ENCODE results near the gene SMIM10L2A. TPM values are rescaled to one million over a fixed set of nuclear protein-coding genes. Genes with fewer than 3 reads are reported as not detected.
"Not testable (repeated sequence)": the region's sequence is repeated elsewhere in the genome, so short reads cannot be mapped to it uniquely, and the experiment has no call there.

SMIM10L2A gene
- total RNA-seq, 2 experiments from 2014 or later: 0.31 to 0.38 TPM

GRCh38 chrX:135406428-135406827 lies 15.3 kb upstream of the SMIM10L2A start:
- H3K36me3 Mint-ChIP-seq: not testable (repeated sequence)

GRCh38 chrX:135408794-135409193 lies 12.9 kb upstream of the SMIM10L2A start:
- Mint-ChIP-seq H3K4me1 (peaks cover 11% of the 10 kb centered on the region), H3K27ac (no peak overlapping the region), H3K9me3 (peaks cover 4% of the 10 kb centered on the region)

More at GRCh38 chrX:135406428-135406827, 15.3 kb upstream of the SMIM10L2A start:
- H3K4me3 Mint-ChIP-seq, H3K9me3 Mint-ChIP-seq, H3K27me3 Mint-ChIP-seq, DNase-seq, H3K27ac Mint-ChIP-seq: not testable (repeated sequence)
- peaks cover 22% of the 10 kb centered on the region for H3K4me1 Mint-ChIP-seq

GRCh38 chrX:135410861-135411627 lies 10.7 kb upstream of the SMIM10L2A start:
- H3K4me1 Mint-ChIP-seq: peaks cover 8% of the 10 kb centered on the region
- peaks cover 4% of the 10 kb centered on the region for H3K9me3 Mint-ChIP-seq
- no peaks in the 10 kb centered on the region for H3K36me3 Mint-ChIP-seq
- no peaks in the 10 kb centered on the region for H3K27me3 Mint-ChIP-seq
- H3K27ac Mint-ChIP-seq: no peak overlapping the region
- no peak for DNase-seq
- no peak overlapping the region for H3K4me3 Mint-ChIP-seq

More at GRCh38 chrX:135408794-135409193, 12.9 kb upstream of the SMIM10L2A start:
- Mint-ChIP-seq H3K4me3 (no peak overlapping the region), H3K36me3 (no peaks in the 10 kb centered on the region), H3K27me3 (no peaks in the 10 kb centered on the region)
- DNase-seq: no peak

- Mint-ChIP-seq H3K4me3 (no peak overlapping the region), H3K27ac (no peak overlapping the region), H3K27me3 (no peaks in the 10 kb centered on the region), H3K36me3 (no peaks in the 10 kb centered on the region), H3K4me1 (peaks cover 8% of the 10 kb centered on the region), H3K9me3 (peaks cover 4% of the 10 kb centered on the region)
- DNase-seq: no peak
These were observed 9.9 kb upstream of the SMIM10L2A start for GRCh38 chrX:135411893-135412292.

GRCh38 chrX:135416546-135416945 lies 5.2 kb upstream of the SMIM10L2A start:
- no peak overlapping the region for H3K4me3 Mint-ChIP-seq
- H3K4me1 Mint-ChIP-seq: peaks cover 4% of the 10 kb centered on the region
- H3K9me3 Mint-ChIP-seq: peaks cover 4% of the 10 kb centered on the region
- H3K27ac Mint-ChIP-seq: no peak overlapping the region
- no peaks in the 10 kb centered on the region for H3K27me3 Mint-ChIP-seq
- DNase-seq: no peak
- no peaks in the 10 kb centered on the region for H3K36me3 Mint-ChIP-seq

- Mint-ChIP-seq H3K9me3 (no peaks in the 10 kb centered on the region), H3K27me3 (no peaks in the 10 kb centered on the region), H3K36me3 (no peaks in the 10 kb centered on the region), H3K27ac (no peak overlapping the region), H3K4me1 (peaks cover 6% of the 10 kb centered on the region), H3K4me3 (peak overlapping the region; percentile 64)
- DNase-seq: no peak
These were observed 913 bp upstream of the SMIM10L2A start for GRCh38 chrX:135420831-135421230.

GRCh38 chrX:135421537-135421931 lies 210 bp upstream of the SMIM10L2A start:
- H3K36me3 Mint-ChIP-seq: no peaks in the 10 kb centered on the region
- peak; percentile 89 for DNase-seq
- H3K27me3 Mint-ChIP-seq: no peaks in the 10 kb centered on the region
- H3K27ac Mint-ChIP-seq: no peak overlapping the region
- peak overlapping the region; percentile 64 for H3K4me3 Mint-ChIP-seq
- no peaks in the 10 kb centered on the region for H3K9me3 Mint-ChIP-seq
- peaks cover 6% of the 10 kb centered on the region for H3K4me1 Mint-ChIP-seq

GRCh38 chrX:135422810-135423168 lies 1.0 kb downstream of the SMIM10L2A start:
- H3K9me3 Mint-ChIP-seq, H3K4me1 Mint-ChIP-seq, H3K36me3 Mint-ChIP-seq, H3K27me3 Mint-ChIP-seq, H3K27ac Mint-ChIP-seq, DNase-seq: not testable (repeated sequence)
- H3K4me3 Mint-ChIP-seq: peak overlapping the region; percentile 25

- H3K4me3 Mint-ChIP-seq, H3K4me1 Mint-ChIP-seq, H3K27ac Mint-ChIP-seq, H3K36me3 Mint-ChIP-seq, H3K9me3 Mint-ChIP-seq, H3K27me3 Mint-ChIP-seq, DNase-seq: not testable (repeated sequence)
These were observed 1.6 kb downstream of the SMIM10L2A start for GRCh38 chrX:135423173-135423864.

- Mint-ChIP-seq H3K27ac (no peak overlapping the region), H3K9me3 (no peaks in the 10 kb centered on the region), H3K27me3 (peaks cover 4% of the 10 kb centered on the region), H3K4me3 (no peak overlapping the region), H3K36me3 (no peaks in the 10 kb centered on the region), H3K4me1 (peaks cover 6% of the 10 kb centered on the region)
- no peak for DNase-seq
These were observed 2.7 kb downstream of the SMIM10L2A start for GRCh38 chrX:135424469-135424868.

GRCh38 chrX:135425026-135425965 lies 3.6 kb downstream of the SMIM10L2A start:
- H3K4me3 Mint-ChIP-seq: no peak overlapping the region
- DNase-seq: no peak
- peaks cover 4% of the 10 kb centered on the region for H3K27me3 Mint-ChIP-seq
- peaks cover 6% of the 10 kb centered on the region for H3K4me1 Mint-ChIP-seq
- no peaks in the 10 kb centered on the region for H3K36me3 Mint-ChIP-seq
- no peaks in the 10 kb centered on the region for H3K9me3 Mint-ChIP-seq
- no peak overlapping the region for H3K27ac Mint-ChIP-seq

GRCh38 chrX:135429429-135429828 lies 7.7 kb downstream of the SMIM10L2A start:
- Mint-ChIP-seq H3K4me1 (peaks cover 6% of the 10 kb centered on the region), H3K9me3 (peaks cover 5% of the 10 kb centered on the region), H3K27ac (no peak overlapping the region), H3K4me3 (no peak overlapping the region), H3K27me3 (peaks cover 4% of the 10 kb centered on the region), H3K36me3 (no peaks in the 10 kb centered on the region)
- DNase-seq: no peak

- Mint-ChIP-seq H3K4me3 (no peak overlapping the region), H3K9me3 (peaks cover 5% of the 10 kb centered on the region), H3K4me1 (peaks cover 6% of the 10 kb centered on the region), H3K27me3 (peaks cover 4% of the 10 kb centered on the region), H3K27ac (no peak overlapping the region), H3K36me3 (no peaks in the 10 kb centered on the region)
- no peak for DNase-seq
These were observed 10.1 kb downstream of the SMIM10L2A start for GRCh38 chrX:135431886-135432285.

GRCh38 chrX:135432453-135432852 lies 10.7 kb downstream of the SMIM10L2A start:
- Mint-ChIP-seq H3K27ac (no peak overlapping the region), H3K9me3 (peaks cover 5% of the 10 kb centered on the region), H3K4me1 (peaks cover 6% of the 10 kb centered on the region), H3K4me3 (no peak overlapping the region), H3K27me3 (peaks cover 4% of the 10 kb centered on the region), H3K36me3 (no peaks in the 10 kb centered on the region)
- DNase-seq: no peak
